NB4 (cell line): ENCODE data around the gene CSF1R.

Experiments used
- CTCF ChIP-seq: IDR thresholded peaks from one replicate; pipeline ENCODE4 v1.5.1; 2012; ENCODE audit warnings: low read depth, low read length
- MAX ChIP-seq: IDR thresholded peaks from 2 replicates; pipeline ENCODE4 v1.6.1; 2011; ENCODE audit warnings: low read depth, low read length

GRCh38 chr5:150129454-150129812 is 43.1 kb upstream of the CSF1R start:
- TF ChIP-seq CTCF = no peak
- no peak for TF ChIP-seq MAX
